Right cardiac atrium (tissue), 5 donors: ENCODE measurements around the gene IGF1R. TPM values are rescaled to one million over a fixed set of nuclear protein-coding genes. Genes with fewer than 3 reads are reported as not detected.

ENCODE experiments used
- ATAC-seq, 2 donors: fragments of 200-7000 bp; cut with Tn5 transposase; one replicate each; pipeline versions ENCODE4 v1.8.0 to v1.9.1; 2020; ENCODE audit warnings: moderate library complexity in 2 of 2, mild to moderate bottlenecking in 1 of 2
- DNase-seq, 3 donors: peaks; one replicate each; pipeline ENCODE4 v3.0.0-alpha.2; 2020
- H3K27ac ChIP-seq: one replicate; pipeline ENCODE4 v1.5.1; 2013; ENCODE audit warnings: mild to moderate bottlenecking, low read length, control low read depth, moderate library complexity
- H3K27me3 ChIP-seq: one replicate; pipeline ENCODE4 v1.6.1; 2013; ENCODE audit not compliant: control insufficient read depth, insufficient read depth
- H3K4me1 ChIP-seq: one replicate; pipeline ENCODE4 v1.6.1; 2013; ENCODE audit warnings: low read length; ENCODE audit not compliant: control insufficient read depth, insufficient read depth
- H3K4me3 ChIP-seq: one replicate; pipeline ENCODE4 v1.5.1; 2013; ENCODE audit warnings: low read length, control low read depth
- H3K9me3 ChIP-seq: one replicate; pipeline ENCODE4 v1.6.1; 2013; ENCODE audit warnings: low read length; ENCODE audit not compliant: control insufficient read depth
- WGBS: extraction: QIAGEN DNeasy Blood & Tissue Kit; methylation state at CpG from one replicate; pipeline ENCODE4 v1.1.7; 2013; 5-methylcytosine and 5-hydroxymethylcytosine counted together
- intact Hi-C, 4 donors: fragments of 100-400 bp; cut with DNase I; formaldehyde crosslinking; loops; one replicate each; pipeline versions ENCODE4 v1.11.0 to v1.14.0; 2022 to 2023
- polyA plus RNA-seq: library from polyadenylated mRNA; stranded (reverse); fragments of 200-250 nt; gene quantifications from one replicate; pipeline ENCODE4 v1.2.3, GENCODE V29; 2013
- total RNA-seq, 4 donors: library from RNA; stranded (reverse); fragmentation: NEBNext Ultra II Directional; extraction: Animal tissue kit (Norgen Biotek cat#: 25700); gene quantifications; one replicate each; pipeline ENCODE4 v1.2.1, GENCODE V29; 2021
- donor health status: healthy with polysubstance abuse.
- donor health status: DM: no; HTN: yes; CAD: no.
- donor health status: DM: no; HTN: no; CAD: no.
- donor health status: DM: no; HTN: yes; CAD: no; lungs with severe emphysema.
- donor health status: DM: yes; HTN: yes; CAD: no.

The IGF1R gene
- total and polyA plus RNA-seq, 5 donors = 9.0 to 52.3 (median 34.4) TPM

DNA sequence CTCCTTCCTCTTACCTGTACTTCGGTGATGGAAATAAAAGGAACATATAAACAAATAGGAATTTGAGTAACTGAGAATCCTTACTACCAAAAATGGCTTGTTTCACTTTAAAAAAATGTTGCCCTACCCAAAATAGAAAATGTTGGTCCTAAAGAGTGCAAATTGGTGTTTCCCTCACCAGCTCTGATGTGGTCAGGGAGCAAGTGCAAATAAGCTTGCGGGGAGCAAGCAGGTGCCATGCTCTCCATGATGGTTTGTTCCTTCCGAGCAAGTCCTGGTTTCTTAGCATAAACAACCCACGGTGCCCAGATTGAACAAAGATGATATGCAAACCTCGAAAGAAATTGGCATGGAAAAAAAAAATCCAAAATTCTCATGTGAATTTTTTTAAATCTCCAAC is 290.5 kb downstream of the IGF1R start:
- no peak for ATAC-seq
- Histone ChIP-seq H3K4me3 (no peak overlapping the region), H3K4me1 (peaks cover 7% of the 10 kb centered on the region), H3K27me3 (no peaks in the 10 kb centered on the region), H3K27ac (no peak overlapping the region), H3K9me3 (no peaks in the 10 kb centered on the region)
- WGBS = 97% methylated on average over 5 of the region's 5 CpGs
- DNase-seq = no peak
- intact Hi-C loops = no loop called here

DNA sequence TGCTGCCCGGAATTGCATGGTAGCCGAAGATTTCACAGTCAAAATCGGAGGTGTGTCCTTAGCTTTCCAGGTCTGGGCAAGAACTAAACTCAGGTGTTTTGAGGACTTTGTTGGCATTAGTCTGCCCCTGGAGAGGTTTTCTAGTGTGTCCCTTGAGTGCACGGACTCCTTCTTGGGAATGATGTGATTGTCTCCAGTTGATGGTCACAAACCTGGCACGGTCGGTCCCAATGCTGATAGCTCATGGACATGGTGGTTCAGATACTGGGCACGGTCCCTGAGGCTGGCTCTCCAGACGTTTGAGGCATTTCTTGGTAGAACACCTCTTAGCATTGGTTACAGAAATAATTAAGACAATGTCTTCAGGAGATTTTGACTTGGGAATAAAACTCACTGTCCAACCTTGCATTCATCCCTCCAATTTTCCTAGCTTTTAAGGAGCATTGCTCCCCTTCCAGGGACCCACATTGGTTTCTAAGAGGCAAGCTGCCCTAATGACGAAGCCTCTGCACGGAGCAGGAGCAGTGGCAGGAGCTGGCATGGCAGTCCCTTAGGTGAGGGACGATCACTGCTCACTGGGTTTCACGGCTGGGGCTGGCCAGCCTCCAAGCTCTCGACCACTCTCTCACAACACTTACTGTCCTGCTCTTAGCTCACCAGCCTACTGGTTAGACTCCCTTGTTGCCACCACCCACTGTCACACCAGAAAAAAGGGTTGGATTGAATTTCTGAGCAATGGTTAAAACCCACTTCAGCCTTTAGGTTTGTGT is 291.2 kb downstream of the IGF1R start:
- H3K9me3 ChIP-seq = no peaks in the 10 kb centered on the region
- peaks cover 8% of the 10 kb centered on the region for H3K4me1 ChIP-seq
- no peak overlapping the region for H3K4me3 ChIP-seq
- intact Hi-C loops = no loop called here
- H3K27ac ChIP-seq = no peak overlapping the region
- DNase-seq (no peak), ATAC-seq (no peak)
- H3K27me3 ChIP-seq = no peaks in the 10 kb centered on the region
- WGBS = 77% methylated on average over 13 of the region's 13 CpGs

DNA sequence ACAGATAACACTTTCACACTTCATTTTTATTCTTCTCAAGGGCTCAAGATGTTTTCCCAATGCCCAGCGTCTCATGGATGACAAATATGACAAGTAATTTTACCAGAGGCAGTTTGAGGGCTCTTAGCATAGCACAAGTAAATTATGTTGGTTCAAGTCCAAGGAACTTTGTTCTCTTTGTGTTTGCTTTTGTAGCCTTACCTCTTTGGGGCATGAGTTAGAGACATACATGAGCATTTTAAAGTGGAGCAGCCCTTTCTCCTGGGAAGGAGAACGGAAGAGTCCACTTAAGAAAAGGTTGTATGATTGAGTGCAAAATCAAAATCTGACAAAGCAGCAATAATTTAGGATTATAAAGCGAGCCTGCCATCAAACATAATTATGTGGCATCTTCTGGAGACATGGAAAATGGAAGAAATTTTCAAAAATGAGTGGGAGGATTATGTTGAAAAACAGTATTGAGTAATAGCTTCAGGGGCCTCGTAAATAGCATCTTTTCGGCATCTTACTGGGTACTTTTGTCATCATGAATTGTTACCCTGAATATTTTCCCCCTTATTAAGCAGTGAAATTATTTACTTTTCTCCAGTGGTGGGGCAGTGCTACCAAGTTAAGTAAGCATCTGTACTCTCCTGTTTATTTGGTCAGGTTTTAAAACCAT is 293.4 kb downstream of the IGF1R start:
- no peaks in the 10 kb centered on the region for H3K9me3 ChIP-seq
- ATAC-seq (no peak), DNase-seq (no peak)
- peaks cover 12% of the 10 kb centered on the region for H3K4me1 ChIP-seq
- intact Hi-C loops = no loop called here
- no peak overlapping the region for H3K4me3 ChIP-seq
- WGBS = 86% methylated on average over 5 of the region's 5 CpGs
- no peak overlapping the region for H3K27ac ChIP-seq
- H3K27me3 ChIP-seq = no peaks in the 10 kb centered on the region

- DNase-seq = no peak
- 90% methylated on average over 7 of the region's 7 CpGs for WGBS
Measured at GRCh38 chr15:98942431-98942830, 294.1 kb downstream of the IGF1R start.

GRCh38 chr15:98943051-98943508 is 294.7 kb downstream of the IGF1R start:
- WGBS = 45% methylated on average over 5 of the region's 5 CpGs
- H3K27ac ChIP-seq = peak overlapping the region; percentile 90
- ATAC-seq (no peak), DNase-seq (no peak)
- peaks cover 12% of the 10 kb centered on the region for H3K4me1 ChIP-seq
- H3K4me3 ChIP-seq = no peak overlapping the region
- no peaks in the 10 kb centered on the region for H3K9me3 ChIP-seq
- intact Hi-C loops = no loop called here
- H3K27me3 ChIP-seq = no peaks in the 10 kb centered on the region

More at GRCh38 chr15:98942431-98942830, 294.1 kb downstream of the IGF1R start:
- H3K4me3 ChIP-seq = no peak overlapping the region
- ATAC-seq = no peak
- peaks cover 12% of the 10 kb centered on the region for H3K4me1 ChIP-seq
- H3K9me3 ChIP-seq = no peaks in the 10 kb centered on the region
- peak overlapping the region; percentile 90 for H3K27ac ChIP-seq
- no peaks in the 10 kb centered on the region for H3K27me3 ChIP-seq
- intact Hi-C loops = no loop called here

DNA sequence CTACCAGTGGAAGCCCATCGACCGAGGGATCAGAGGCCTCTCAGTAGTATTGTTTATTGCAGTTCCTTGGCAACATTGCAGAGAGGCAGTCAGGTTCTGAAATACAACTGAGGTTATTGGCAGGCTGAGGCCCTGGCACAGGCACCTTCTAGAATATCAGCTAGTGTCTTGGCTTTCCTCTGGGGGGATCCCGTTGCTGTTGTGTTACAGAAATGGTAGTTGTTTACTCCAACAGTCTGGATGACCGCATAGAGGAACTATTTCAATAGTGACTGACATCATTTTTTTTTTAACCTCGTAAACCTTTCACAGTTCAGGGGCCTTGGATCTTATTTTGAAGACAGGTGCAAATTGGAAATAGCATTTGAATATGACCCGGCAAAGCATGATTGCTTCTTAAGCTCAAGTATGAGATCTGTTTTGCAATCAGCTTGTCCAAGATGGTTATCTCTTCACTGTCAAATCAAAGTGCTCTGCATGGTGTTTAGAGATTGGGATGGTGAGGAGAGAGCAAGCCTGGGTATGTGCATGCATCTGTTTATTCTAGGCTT is 295.3 kb downstream of the IGF1R start:
- no peak overlapping the region for H3K4me3 ChIP-seq
- DNase-seq (peak; percentile 60 to 83 (median 76)), ATAC-seq (peak; percentile 70 to 78)
- no peaks in the 10 kb centered on the region for H3K27me3 ChIP-seq
- peaks cover 12% of the 10 kb centered on the region for H3K4me1 ChIP-seq
- no peaks in the 10 kb centered on the region for H3K9me3 ChIP-seq
- H3K27ac ChIP-seq = peak overlapping the region; percentile 90
- intact Hi-C loops = no loop called here
- WGBS = 28% methylated on average over 6 of the region's 6 CpGs

GRCh38 chr15:98946301-98947255 is 298.2 kb downstream of the IGF1R start:
- Histone ChIP-seq H3K4me3 (no peak overlapping the region), H3K27me3 (no peaks in the 10 kb centered on the region), H3K9me3 (no peaks in the 10 kb centered on the region), H3K4me1 (peaks cover 12% of the 10 kb centered on the region), H3K27ac (peak overlapping the region; percentile 74)
- DNase-seq (peak; percentile 64 to 84 (median 79)), ATAC-seq (peak; percentile 72)
- intact Hi-C loops = no loop called here
- 41% methylated on average over 15 of the region's 15 CpGs for WGBS

DNA sequence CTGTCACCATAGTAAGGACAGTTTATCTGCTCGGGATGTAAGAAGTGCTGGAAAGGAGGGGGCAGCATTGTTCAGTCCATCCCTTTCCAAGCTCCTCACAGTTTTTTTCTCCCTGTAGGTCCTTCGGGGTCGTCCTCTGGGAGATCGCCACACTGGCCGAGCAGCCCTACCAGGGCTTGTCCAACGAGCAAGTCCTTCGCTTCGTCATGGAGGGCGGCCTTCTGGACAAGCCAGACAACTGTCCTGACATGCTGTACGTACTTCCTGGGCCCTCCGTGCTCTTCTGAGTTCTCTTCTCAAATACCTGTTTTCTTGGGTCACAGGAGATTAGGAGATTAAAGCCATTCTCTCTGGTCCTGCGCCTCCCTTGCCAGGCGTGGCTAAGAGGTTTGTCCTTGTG is 300.1 kb downstream of the IGF1R start:
- H3K9me3 ChIP-seq = no peaks in the 10 kb centered on the region
- no peaks in the 10 kb centered on the region for H3K27me3 ChIP-seq
- H3K27ac ChIP-seq = no peak overlapping the region
- H3K4me3 ChIP-seq = no peak overlapping the region
- H3K4me1 ChIP-seq = peaks cover 6% of the 10 kb centered on the region
- ATAC-seq (no peak), DNase-seq (no peak)
- 81% methylated on average over 13 of the region's 13 CpGs for WGBS
- intact Hi-C loops = no loop called here

DNA sequence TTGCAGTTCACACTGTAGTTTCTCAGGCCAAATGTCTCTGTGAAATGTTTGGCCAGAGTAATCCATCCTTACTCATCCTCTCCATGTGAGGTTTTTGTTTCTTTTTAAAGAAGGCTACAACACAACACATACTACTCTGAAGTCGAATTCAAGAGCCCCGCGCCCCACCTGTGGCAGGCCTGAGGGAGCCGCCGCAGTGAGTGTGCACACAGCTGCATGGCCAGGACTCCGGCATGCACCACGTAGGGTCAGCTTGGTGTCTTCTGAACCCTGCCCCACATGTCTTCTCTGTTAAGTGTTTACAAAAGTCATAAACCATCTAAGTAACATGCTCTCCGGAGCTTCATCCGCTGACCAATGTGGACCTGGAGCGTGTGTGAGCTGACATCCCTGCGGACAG is 300.6 kb downstream of the IGF1R start:
- H3K9me3 ChIP-seq = no peaks in the 10 kb centered on the region
- DNase-seq = no peak
- no peak overlapping the region for H3K4me3 ChIP-seq
- ATAC-seq = no peak
- peaks cover 7% of the 10 kb centered on the region for H3K4me1 ChIP-seq
- intact Hi-C loops = no loop called here
- no peaks in the 10 kb centered on the region for H3K27me3 ChIP-seq
- H3K27ac ChIP-seq = no peak overlapping the region
- WGBS = 91% methylated on average over 11 of the region's 11 CpGs

DNA sequence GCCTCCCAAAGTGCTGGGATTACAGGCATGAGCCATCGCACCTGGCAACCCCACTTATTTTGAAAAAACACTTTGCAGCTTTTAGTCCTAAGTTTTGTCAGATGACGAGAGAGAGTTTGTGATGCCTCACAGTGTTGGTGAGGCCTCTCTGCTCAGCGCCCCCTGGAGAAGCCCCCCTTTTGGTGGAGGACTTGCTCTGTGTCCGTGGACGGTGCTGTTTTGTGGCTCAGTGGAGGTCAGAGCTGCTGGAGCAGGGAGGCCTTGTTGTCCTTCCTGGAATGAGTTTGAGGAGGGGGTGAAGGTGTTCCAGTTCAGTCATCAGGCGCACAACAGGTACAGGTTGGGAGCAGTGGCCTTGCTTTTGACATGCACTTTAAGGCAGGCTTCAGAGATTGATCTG is 301.3 kb downstream of the IGF1R start:
- no peaks in the 10 kb centered on the region for H3K27me3 ChIP-seq
- intact Hi-C loops = loop anchor here in 1 of 4 donors (10.0 kb wide), 1 partner anchor 105 kb away; no protein-coding TSS in a partner anchor
- WGBS = 83% methylated on average over 6 of the region's 6 CpGs
- no peak for ATAC-seq
- no peak overlapping the region for H3K4me3 ChIP-seq
- no peak overlapping the region for H3K27ac ChIP-seq
- H3K9me3 ChIP-seq = no peaks in the 10 kb centered on the region
- DNase-seq = no peak
- H3K4me1 ChIP-seq = peaks cover 9% of the 10 kb centered on the region
